HEK293 (cell line): ENCODE data around the gene LIPH.

Experiments
- CTCF ChIA-PET: fragments of 350-600 bp; formaldehyde crosslinking; extraction: SDS; loops from one replicate; lab custom pipeline; 2021; ENCODE audit warnings: antibody characterized with exemption; lab: Yijun Ruan, JAX
- POLR2A ChIA-PET: fragments of 300-600 bp; formaldehyde crosslinking; extraction: SDS; loops from one replicate; lab custom pipeline; 2020; ENCODE audit warnings: antibody characterized with exemption, inconsistent platforms; lab: Yijun Ruan, JAX
- H3K27ac ChIP-seq: fragments of 200-500 bp; sonication (Bioruptor generic); 2 replicates; pipeline ENCODE4 v1.5.1; 2014; ENCODE audit warnings: low read depth, low read length, control low read depth, inconsistent platforms; ENCODE audit errors: extremely low read depth
- H3K36me3 ChIP-seq, 2 experiments: fragments of 200-500 bp in 1 of 2; sonication (Bioruptor generic) in 1 of 2; 1 replicate in 1 of 2; 2 replicates in 1 of 2; pipeline ENCODE4 v1.5.1; 2014 to 2017; ENCODE audit warnings: inconsistent platforms in 2 of 2, low read length in 2 of 2; ENCODE audit not compliant: control insufficient read depth in 2 of 2, insufficient read depth in 1 of 2
- H3K4me1 ChIP-seq: fragments of 200-500 bp; sonication (Bioruptor generic); 2 replicates; pipeline ENCODE4 v1.5.1; 2014; ENCODE audit warnings: mild to moderate bottlenecking, low read length, inconsistent platforms; ENCODE audit not compliant: control insufficient read depth, insufficient read depth
- H3K4me3 ChIP-seq: 2 replicates; pipeline ENCODE4 v1.5.1; 2011; ENCODE audit warnings: low read depth, mild to moderate bottlenecking, control low read depth, low read length, moderate library complexity
- H3K9me3 ChIP-seq: fragments of 200-500 bp; sonication (Bioruptor generic); 2 replicates; pipeline ENCODE4 v1.5.1; 2014; ENCODE audit warnings: low read depth, low read length, inconsistent platforms; ENCODE audit not compliant: control insufficient read depth, insufficient read depth
- YY2 ChIP-seq: fragments of 450-650 bp; formaldehyde crosslinking; IDR thresholded peaks from 2 replicates; pipeline ENCODE4 v1.5.1; 2016; ENCODE audit warnings: missing biosample characterization, missing genetic modification characterization
- ZEB2 ChIP-seq: fragments of 450-650 bp; formaldehyde crosslinking; IDR thresholded peaks from 2 replicates; pipeline ENCODE4 v1.5.1; 2016; ENCODE audit warnings: missing biosample characterization, missing genetic modification characterization
- ZFP37 ChIP-seq: fragments of 450-650 bp; formaldehyde crosslinking; IDR thresholded peaks from 2 replicates; pipeline ENCODE4 v1.5.1; 2016; ENCODE audit warnings: missing biosample characterization, missing genetic modification characterization
- ZNF140 ChIP-seq: fragments of 450-650 bp; formaldehyde crosslinking; IDR thresholded peaks from 2 replicates; pipeline ENCODE4 v1.5.1; 2016; ENCODE audit warnings: missing biosample characterization, missing genetic modification characterization
- ZNF169 ChIP-seq: fragments of 450-650 bp; formaldehyde crosslinking; IDR thresholded peaks from 2 replicates; pipeline ENCODE4 v1.5.1; 2016; ENCODE audit warnings: missing biosample characterization, missing genetic modification characterization
- ZNF350 ChIP-seq: fragments of 450-650 bp; formaldehyde crosslinking; IDR thresholded peaks from 2 replicates; pipeline ENCODE4 v1.5.0; 2017; ENCODE audit warnings: missing biosample characterization, mild to moderate bottlenecking, missing genetic modification characterization
- ZNF433 ChIP-seq: fragments of 450-650 bp; formaldehyde crosslinking; IDR thresholded peaks from 2 replicates; pipeline ENCODE4 v1.5.1; 2016; ENCODE audit warnings: missing biosample characterization, missing genetic modification characterization, low read depth
- ZNF660 ChIP-seq: fragments of 450-650 bp; IDR thresholded peaks from 2 replicates; pipeline ENCODE4 v1.5.1; 2018; ENCODE audit warnings: missing biosample characterization, mild to moderate bottlenecking, missing genetic modification characterization
- ZNF701 ChIP-seq: fragments of 450-650 bp; formaldehyde crosslinking; IDR thresholded peaks from 2 replicates; pipeline ENCODE4 v1.5.1; 2016; ENCODE audit warnings: missing biosample characterization, missing genetic modification characterization
- ZSCAN18 ChIP-seq: fragments of 450-650 bp; formaldehyde crosslinking; IDR thresholded peaks from 2 replicates; pipeline ENCODE4 v1.5.1; 2016; ENCODE audit warnings: missing biosample characterization, missing genetic modification characterization
- TF ChIP-seq, protein P1 (sequence below): fragments of 450-650 bp; IDR thresholded peaks from 2 replicates; pipeline ENCODE4 v1.5.1; 2018; ENCODE audit warnings: missing biosample characterization, mild to moderate bottlenecking, missing genetic modification characterization
- TF ChIP-seq, protein P2 (sequence below): fragments of 450-650 bp; formaldehyde crosslinking; IDR thresholded peaks from 2 replicates; pipeline ENCODE4 v1.5.1; 2016; ENCODE audit warnings: missing biosample characterization, missing genetic modification characterization
- TF ChIP-seq, protein P3 (sequence below): fragments of 450-650 bp; formaldehyde crosslinking; IDR thresholded peaks from 2 replicates; pipeline ENCODE4 v1.5.1; 2016; ENCODE audit warnings: missing biosample characterization, missing genetic modification characterization, borderline replicate concordance
- TF ChIP-seq, protein P4 (sequence below): fragments of 450-650 bp; formaldehyde crosslinking; IDR thresholded peaks from 2 replicates; pipeline ENCODE4 v1.5.1; 2016; ENCODE audit warnings: missing biosample characterization, missing genetic modification characterization

Gene LIPH

DNA sequence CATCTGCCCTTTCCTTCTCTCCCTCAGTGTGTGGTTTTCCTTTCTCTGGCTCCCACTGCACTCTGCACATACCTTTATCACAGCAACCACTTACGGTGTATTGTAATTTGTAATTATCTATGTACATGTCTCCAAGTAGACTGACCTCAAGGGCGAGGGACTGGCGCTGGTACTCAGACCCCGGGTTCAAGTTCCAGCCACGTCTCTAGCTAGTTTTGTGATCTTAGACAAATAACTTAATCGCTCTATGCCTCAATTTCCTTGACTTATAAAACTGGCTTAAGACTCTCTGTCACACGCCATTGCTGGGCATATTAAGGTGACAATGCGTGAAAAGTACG is 33.1 kb upstream of the LIPH start:
- TF ChIP-seq ZFP37 (tag by site-specific recombination), result 0 out of 2 replicates have a peak, but pooled peaks have one; percentile 16
- TF ChIP-seq ZNF169, result no peak
- 0 out of 2 replicates have a peak, but pooled peaks have one; percentile 19 for TF ChIP-seq ZNF660 (tag by site-specific recombination)
- POLR2A ChIA-PET, result interaction anchor here (0.8 to 2.1 kb wide), 7 partner anchors 8 to 87 kb away, joined by 3 to 12 read pairs (median 6); partner anchors contain the start of gene TMEM41A
- H3K4me1 ChIP-seq, result no peaks in the 10 kb centered on the region
- no peaks in the 10 kb centered on the region for H3K9me3 ChIP-seq
- CTCF ChIA-PET, result interaction anchor here (1.8 to 2.3 kb wide), 2 partner anchors 10 to 125 kb away, joined by 5 to 10 read pairs; no protein-coding TSS in a partner anchor
- 0 out of 2 replicates have a peak overlapping the region, but pooled peaks have one; percentile 17 for H3K27ac ChIP-seq
- H3K4me3 ChIP-seq, result peak overlapping the region; percentile 42
- H3K36me3 ChIP-seq, result peaks cover 0 to 6% of the 10 kb centered on the region in 2 experiments; a peak in 2 of 3 replicates

DNA sequence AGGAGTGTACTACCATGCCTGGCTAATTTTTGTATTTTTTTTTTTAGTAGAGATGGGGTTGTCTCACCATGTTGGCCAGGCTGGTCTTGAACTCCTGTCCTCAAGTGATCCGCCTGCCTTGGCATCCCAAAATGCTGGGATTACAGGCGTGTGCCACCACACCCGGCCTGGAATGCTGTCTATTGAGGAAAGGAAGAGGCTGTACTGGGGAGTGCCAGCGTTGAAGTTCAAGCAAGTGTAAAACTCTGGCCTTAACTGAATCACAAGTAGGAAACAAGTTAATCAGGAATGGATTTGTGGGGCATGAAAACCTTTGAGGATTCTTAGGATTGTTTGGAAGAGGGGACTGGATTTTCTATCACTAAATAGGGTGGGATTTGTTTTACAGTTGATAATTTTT is 32.3 kb upstream of the LIPH start:
- H3K36me3 ChIP-seq, result peaks cover 0 to 3% of the 10 kb centered on the region in 2 experiments; a peak in 1 of 3 replicates
- no peak overlapping the region for H3K27ac ChIP-seq
- ChIA-PET POLR2A (no interaction called here), CTCF (interaction anchor here (0.8 kb wide), 1 partner anchor 11 kb away, joined by 3 read pairs; no protein-coding TSS in a partner anchor)
- H3K9me3 ChIP-seq, result no peaks in the 10 kb centered on the region
- H3K4me1 ChIP-seq, result no peaks in the 10 kb centered on the region
- TF ChIP-seq ZSCAN18 (tag by site-specific recombination) (no peak), ZNF140 (tag by site-specific recombination) (no peak), ZNF350 (no peak), ZNF701 (tag by site-specific recombination) (no peak), ZEB2 (tag by site-specific recombination) (no peak), YY2 (tag by site-specific recombination) (no peak), ZNF433 (tag by site-specific recombination) (no peak)
- TF ChIP-seq, protein P1, sequence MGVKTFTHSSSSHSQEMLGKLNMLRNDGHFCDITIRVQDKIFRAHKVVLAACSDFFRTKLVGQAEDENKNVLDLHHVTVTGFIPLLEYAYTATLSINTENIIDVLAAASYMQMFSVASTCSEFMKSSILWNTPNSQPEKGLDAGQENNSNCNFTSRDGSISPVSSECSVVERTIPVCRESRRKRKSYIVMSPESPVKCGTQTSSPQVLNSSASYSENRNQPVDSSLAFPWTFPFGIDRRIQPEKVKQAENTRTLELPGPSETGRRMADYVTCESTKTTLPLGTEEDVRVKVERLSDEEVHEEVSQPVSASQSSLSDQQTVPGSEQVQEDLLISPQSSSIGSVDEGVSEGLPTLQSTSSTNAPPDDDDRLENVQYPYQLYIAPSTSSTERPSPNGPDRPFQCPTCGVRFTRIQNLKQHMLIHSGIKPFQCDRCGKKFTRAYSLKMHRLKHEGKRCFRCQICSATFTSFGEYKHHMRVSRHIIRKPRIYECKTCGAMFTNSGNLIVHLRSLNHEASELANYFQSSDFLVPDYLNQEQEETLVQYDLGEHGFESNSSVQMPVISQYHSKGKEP (tag by site-specific recombination), result no peak
- TF ChIP-seq, protein P2, sequence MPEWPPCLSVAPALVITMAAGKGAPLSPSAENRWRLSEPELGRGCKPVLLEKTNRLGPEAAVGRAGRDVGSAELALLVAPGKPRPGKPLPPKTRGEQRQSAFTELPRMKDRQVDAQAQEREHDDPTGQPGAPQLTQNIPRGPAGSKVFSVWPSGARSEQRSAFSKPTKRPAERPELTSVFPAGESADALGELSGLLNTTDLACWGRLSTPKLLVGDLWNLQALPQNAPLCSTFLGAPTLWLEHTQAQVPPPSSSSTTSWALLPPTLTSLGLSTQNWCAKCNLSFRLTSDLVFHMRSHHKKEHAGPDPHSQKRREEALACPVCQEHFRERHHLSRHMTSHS, result no peak
- TF ChIP-seq, protein P3, sequence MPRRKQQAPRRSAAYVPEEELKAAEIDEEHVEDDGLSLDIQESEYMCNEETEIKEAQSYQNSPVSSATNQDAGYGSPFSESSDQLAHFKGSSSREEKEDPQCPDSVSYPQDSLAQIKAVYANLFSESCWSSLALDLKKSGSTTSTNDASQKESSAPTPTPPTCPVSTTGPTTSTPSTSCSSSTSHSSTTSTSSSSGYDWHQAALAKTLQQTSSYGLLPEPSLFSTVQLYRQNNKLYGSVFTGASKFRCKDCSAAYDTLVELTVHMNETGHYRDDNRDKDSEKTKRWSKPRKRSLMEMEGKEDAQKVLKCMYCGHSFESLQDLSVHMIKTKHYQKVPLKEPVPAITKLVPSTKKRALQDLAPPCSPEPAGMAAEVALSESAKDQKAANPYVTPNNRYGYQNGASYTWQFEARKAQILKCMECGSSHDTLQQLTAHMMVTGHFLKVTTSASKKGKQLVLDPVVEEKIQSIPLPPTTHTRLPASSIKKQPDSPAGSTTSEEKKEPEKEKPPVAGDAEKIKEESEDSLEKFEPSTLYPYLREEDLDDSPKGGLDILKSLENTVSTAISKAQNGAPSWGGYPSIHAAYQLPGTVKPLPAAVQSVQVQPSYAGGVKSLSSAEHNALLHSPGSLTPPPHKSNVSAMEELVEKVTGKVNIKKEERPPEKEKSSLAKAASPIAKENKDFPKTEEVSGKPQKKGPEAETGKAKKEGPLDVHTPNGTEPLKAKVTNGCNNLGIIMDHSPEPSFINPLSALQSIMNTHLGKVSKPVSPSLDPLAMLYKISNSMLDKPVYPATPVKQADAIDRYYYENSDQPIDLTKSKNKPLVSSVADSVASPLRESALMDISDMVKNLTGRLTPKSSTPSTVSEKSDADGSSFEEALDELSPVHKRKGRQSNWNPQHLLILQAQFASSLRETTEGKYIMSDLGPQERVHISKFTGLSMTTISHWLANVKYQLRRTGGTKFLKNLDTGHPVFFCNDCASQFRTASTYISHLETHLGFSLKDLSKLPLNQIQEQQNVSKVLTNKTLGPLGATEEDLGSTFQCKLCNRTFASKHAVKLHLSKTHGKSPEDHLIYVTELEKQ, result no peak
- TF ChIP-seq, protein P4, sequence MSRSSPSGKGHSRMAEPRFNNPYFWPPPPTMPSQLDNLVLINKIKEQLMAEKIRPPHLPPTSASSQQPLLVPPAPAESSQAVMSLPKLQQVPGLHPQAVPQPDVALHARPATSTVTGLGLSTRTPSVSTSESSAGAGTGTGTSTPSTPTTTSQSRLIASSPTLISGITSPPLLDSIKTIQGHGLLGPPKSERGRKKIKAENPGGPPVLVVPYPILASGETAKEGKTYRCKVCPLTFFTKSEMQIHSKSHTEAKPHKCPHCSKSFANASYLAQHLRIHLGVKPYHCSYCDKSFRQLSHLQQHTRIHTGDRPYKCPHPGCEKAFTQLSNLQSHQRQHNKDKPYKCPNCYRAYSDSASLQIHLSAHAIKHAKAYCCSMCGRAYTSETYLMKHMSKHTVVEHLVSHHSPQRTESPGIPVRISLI (tag by site-specific recombination), result no peak
- H3K4me3 ChIP-seq, result no peak overlapping the region
